Stomach (tissue), 4 donors: ENCODE measurements around the gene TNFAIP6.

Experiments
- POLR2A ChIP-seq, 4 donors: fragments of 450-650 bp; IDR thresholded peaks; one replicate each; pipeline ENCODE4 v1.6.1; 2016; ENCODE audit warnings: antibody characterized with exemption in 4 of 4, control low read depth in 2 of 4, mild to moderate bottlenecking in 1 of 4, moderate library complexity in 1 of 4
- TF ChIP-seq, protein P1 (sequence below), 7 experiments: fragments of 450-650 bp in 4 of 7; fragments of 200-600 bp in 3 of 7; sonication (generic) in 3 of 7; IDR thresholded peaks; one replicate each; pipeline ENCODE4 v1.5.1; 2016 to 2019; ENCODE audit warnings: antibody characterized with exemption in 7 of 7, control low read depth in 2 of 7, mild to moderate bottlenecking in 1 of 7

GRCh38 chr2:151423760-151424159 is 66.4 kb downstream of the TNFAIP6 start:
- TF ChIP-seq, protein P1, sequence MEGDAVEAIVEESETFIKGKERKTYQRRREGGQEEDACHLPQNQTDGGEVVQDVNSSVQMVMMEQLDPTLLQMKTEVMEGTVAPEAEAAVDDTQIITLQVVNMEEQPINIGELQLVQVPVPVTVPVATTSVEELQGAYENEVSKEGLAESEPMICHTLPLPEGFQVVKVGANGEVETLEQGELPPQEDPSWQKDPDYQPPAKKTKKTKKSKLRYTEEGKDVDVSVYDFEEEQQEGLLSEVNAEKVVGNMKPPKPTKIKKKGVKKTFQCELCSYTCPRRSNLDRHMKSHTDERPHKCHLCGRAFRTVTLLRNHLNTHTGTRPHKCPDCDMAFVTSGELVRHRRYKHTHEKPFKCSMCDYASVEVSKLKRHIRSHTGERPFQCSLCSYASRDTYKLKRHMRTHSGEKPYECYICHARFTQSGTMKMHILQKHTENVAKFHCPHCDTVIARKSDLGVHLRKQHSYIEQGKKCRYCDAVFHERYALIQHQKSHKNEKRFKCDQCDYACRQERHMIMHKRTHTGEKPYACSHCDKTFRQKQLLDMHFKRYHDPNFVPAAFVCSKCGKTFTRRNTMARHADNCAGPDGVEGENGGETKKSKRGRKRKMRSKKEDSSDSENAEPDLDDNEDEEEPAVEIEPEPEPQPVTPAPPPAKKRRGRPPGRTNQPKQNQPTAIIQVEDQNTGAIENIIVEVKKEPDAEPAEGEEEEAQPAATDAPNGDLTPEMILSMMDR (IDR thresholded peaks at IDR 0.05), result no peak
- no peak for TF ChIP-seq POLR2A (IDR thresholded peaks at IDR 0.05)
